Measurements from ENCODE around the gene HYOU1.

HYOU1 gene

DNA sequence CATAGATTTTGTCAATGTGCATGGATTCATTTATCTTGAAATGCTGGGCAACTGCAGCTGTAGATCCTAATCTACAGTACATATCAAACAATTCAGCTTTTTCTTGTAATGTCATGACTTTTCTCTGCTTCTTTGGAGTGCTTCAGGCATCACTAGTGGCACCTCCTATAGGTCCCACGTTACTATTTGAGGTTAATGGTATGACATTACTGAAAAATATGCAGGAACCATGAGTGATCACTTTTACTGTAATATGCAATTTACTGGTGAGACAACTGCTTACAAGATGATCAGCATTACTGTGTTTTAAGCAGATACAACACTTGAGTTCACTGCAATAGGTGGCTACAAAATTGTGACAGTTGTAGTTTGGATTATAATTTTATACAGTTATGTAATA is 56.1 kb downstream of the HYOU1 start:
- DNase-seq (ENCODE audit: low read depth, low spot score) = no peak
- H3K4me3 ChIP-seq (ENCODE audit: low read length) = no peak overlapping the region

DNA sequence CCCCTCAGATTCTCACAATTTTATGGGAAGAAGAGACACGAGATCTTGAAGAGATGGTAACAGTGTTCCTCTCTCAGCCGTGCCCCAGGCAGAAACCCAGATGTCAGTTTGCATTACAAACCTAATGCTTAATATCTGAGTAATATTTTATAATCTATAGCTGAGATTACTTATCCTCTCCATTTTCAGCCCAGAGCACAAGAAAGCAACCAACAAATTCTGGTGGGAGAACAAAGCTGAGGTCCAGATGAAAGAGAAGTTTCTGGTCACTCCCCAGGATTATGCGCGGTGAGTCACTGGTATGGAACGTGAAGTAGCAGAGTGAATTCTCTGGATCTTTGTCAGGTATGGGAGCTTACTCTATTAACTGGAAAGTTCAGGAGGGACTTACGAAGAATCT is 58.2 kb downstream of the HYOU1 start:
- H3K4me3 ChIP-seq (ENCODE audit: low read length) = peak overlapping the region; percentile 100
- DNase-seq (ENCODE audit: low read depth, low spot score) = no peak

DNA sequence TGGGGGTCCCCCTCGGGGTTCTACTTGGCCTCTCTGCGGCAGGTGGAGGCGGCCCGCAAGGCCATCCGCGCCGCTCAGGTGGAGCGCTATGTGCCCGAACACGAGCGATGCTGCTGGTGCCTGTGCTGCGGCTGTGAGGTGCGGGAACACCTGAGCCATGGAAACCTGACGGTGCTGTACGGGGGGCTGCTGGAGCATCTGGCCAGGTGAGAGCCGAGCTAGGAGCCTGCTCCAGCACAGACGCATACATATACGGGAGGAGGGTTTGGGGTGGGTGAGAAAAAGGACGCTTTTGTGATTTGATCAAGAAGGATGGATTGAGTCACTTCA is 58.7 kb downstream of the HYOU1 start:
- peak overlapping the region; percentile 100 for H3K4me3 ChIP-seq (ENCODE audit: low read length)
- no peak for DNase-seq (ENCODE audit: low read depth, low spot score)

DNA sequence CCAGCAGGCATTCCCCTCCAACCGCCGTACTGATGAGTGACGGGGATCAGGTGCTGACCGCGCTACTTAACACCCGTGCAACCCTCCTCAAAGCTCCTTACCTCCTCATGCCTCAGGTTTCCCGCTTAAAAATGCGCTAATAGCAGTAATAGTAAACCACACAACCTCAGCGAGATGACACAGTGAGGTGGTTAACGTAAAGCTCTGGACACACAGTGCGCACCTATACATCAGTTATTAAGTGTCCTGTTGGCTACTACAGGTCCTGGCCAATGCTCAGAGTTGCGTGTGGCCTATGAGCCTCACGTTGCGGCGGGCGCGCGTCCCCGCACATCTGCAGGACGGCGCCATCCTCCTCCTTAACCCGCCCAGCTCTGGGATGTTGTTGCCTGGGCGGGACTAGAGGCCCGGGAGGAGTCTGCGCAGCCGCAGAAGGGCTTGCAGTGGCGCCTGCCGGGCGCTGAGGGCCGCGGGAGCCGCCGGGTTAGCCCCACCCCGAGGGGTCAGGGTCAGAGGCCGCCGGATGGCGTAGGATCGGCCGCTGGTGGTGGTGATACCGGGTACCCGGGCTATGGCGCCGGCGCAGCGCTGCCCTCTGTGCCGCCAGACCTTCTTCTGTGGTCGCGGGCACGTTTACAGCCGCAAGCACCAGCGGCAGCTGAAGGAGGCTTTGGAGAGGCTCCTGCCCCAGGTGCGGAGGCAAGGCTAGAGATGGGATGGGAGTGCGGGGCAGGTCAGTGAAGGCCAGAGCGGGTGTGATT is 59.2 kb downstream of the HYOU1 start, which contains the start of gene CENATAC:
CENATAC (plus strand) TSS at position 512 of the 761 bp plus-strand sequence; CDS start at position 572, 60 bp downstream.
- peak within 1 kb of the TSS; percentile 100 for H3K4me3 ChIP-seq (ENCODE audit: low read length)
- DNase-seq (ENCODE audit: low read depth, low spot score) = peak; percentile 89

DNA sequence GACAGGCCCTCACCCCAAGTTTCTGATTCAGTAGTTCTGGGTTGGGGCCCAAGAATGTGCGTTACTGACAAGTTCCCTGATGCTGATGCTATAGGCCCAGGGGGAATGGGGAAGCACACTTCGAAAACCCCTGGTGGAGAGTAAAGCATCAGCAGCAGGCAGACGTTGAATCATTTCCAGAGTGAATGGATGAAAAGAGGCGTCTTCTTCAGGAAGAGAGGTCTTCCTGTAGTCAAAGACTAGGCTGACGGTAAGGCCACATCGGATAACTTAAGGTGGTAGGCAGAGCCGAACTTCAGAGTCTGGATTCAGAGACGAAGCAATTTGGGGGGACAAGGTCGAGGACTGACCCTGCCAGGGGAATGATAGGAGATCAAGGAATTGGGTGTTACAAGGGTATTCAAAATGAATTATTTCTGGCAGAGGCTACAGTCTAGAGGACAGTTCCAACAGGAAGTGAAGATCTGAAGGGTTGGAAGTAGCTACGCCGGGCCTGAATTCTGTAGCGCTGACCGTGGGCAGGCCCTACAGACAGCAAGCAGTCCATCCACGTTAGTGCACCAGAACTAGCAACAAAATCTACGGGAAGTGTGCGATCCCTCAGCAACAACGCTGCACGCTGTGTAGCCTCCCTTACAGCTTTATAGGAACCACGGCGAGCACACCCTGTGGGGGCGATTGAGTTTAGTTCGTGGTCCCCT is 59.9 kb downstream of the HYOU1 start:
- DNase-seq (ENCODE audit: low read depth, low spot score) = peak; percentile 67
- peak overlapping the region; percentile 100 for H3K4me3 ChIP-seq (ENCODE audit: low read length)
